NOMO-1 (cell line): ENCODE results near the gene SLC22A13.
"Not testable (repeated sequence)": the region's sequence is repeated elsewhere in the genome, so short reads cannot be mapped to it uniquely, and the experiment has no call there.

Source experiments
- DNase-seq, 2 experiments: peaks; one replicate each; lab custom pipeline; 2025; ENCODE audit not compliant: unreplicated experiment in 2 of 2; lab: John Stamatoyannopoulos, UW

The SLC22A13 gene

GRCh38 chr3:38265604-38266307 lies at the start of gene SLC22A13:
Gene SLC22A13 (plus strand): TSS chr3:38265812. CDS start chr3:38265861, 49 bp downstream.
- DNase-seq: no peak

GRCh38 chr3:38219609-38220197 lies 45.9 kb upstream of the SLC22A13 start:
- no peak for DNase-seq

GRCh38 chr3:38221005-38221404 lies 44.6 kb upstream of the SLC22A13 start:
- no peak for DNase-seq

- no peak for DNase-seq
These were observed 43.5 kb upstream of the SLC22A13 start for GRCh38 chr3:38222032-38222634.

GRCh38 chr3:38224357-38224756 lies 41.3 kb upstream of the SLC22A13 start:
- DNase-seq: no peak

- no peak for DNase-seq
These were observed 39.3 kb upstream of the SLC22A13 start for GRCh38 chr3:38226273-38226672.

GRCh38 chr3:38227989-38228388 lies 37.6 kb upstream of the SLC22A13 start:
- DNase-seq: peak in 1 of 2 experiments; percentile 57

GRCh38 chr3:38229036-38229435 lies 36.6 kb upstream of the SLC22A13 start:
- peak; percentile 29 to 56 for DNase-seq

- peak; percentile 46 to 70 for DNase-seq
These were observed 32.9 kb upstream of the SLC22A13 start for GRCh38 chr3:38232701-38233100.

GRCh38 chr3:38235466-38235865 lies 30.1 kb upstream of the SLC22A13 start:
- DNase-seq: no peak

- DNase-seq: no peak
These were observed 27.1 kb upstream of the SLC22A13 start for GRCh38 chr3:38238416-38239008.

- not testable (repeated sequence) for DNase-seq
These were observed 22.8 kb upstream of the SLC22A13 start for GRCh38 chr3:38242812-38243211.

- DNase-seq: no peak
These were observed 19.7 kb upstream of the SLC22A13 start for GRCh38 chr3:38245930-38246329.

- DNase-seq: no peak
These were observed 18.1 kb upstream of the SLC22A13 start for GRCh38 chr3:38247366-38248035.

- DNase-seq: no peak
These were observed 15.4 kb upstream of the SLC22A13 start for GRCh38 chr3:38250198-38250597.

GRCh38 chr3:38251197-38251596 lies 14.4 kb upstream of the SLC22A13 start:
- no peak for DNase-seq

- DNase-seq: no peak
These were observed 11.9 kb upstream of the SLC22A13 start for GRCh38 chr3:38253704-38254103.

- DNase-seq: no peak
These were observed 10.7 kb upstream of the SLC22A13 start for GRCh38 chr3:38254872-38255271.

GRCh38 chr3:38255627-38256026 lies 10.0 kb upstream of the SLC22A13 start:
- DNase-seq: no peak

- no peak for DNase-seq
These were observed 8.0 kb upstream of the SLC22A13 start for GRCh38 chr3:38257583-38257982.

GRCh38 chr3:38260474-38260873 lies 5.1 kb upstream of the SLC22A13 start:
- DNase-seq: no peak
